Esophagus muscularis mucosa (tissue), 3 donors: ENCODE measurements around the gene PTRH2.

Experiments used
- POLR2A ChIP-seq: fragments of 450-650 bp; IDR thresholded peaks from one replicate; pipeline ENCODE4 v1.6.1; 2017; ENCODE audit warnings: antibody characterized with exemption, moderate library complexity, mild to moderate bottlenecking, low read depth
- TF ChIP-seq, protein P1 (sequence below), 3 experiments: fragments of 200-600 bp in 2 of 3; fragments of 450-650 bp in 1 of 3; sonication (generic) in 2 of 3; IDR thresholded peaks; one replicate each; pipeline ENCODE4 v1.5.1; 2017 to 2019; ENCODE audit warnings: antibody characterized with exemption in 3 of 3, mild to moderate bottlenecking in 2 of 3, moderate library complexity in 1 of 3

DNA sequence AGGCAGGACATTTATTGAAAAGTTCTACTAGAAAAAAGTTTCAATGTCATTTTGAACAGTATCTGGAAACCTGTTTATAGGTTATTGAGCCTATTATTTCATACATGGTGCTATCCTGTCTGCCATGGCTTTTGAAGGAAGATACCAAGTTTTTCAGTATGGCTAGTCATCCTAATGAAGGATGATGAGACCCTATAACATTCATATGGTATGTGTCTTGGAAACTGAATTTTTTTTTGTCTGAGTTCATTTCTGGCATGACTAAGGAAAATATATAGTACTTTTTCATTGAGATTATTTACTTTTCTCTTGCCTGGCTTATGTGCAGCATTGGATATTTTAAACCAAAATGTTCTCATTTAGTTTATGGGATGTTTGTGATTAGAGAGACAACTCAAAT lies 57.3 kb downstream of the PTRH2 start:
- TF ChIP-seq POLR2A: no peak
- TF ChIP-seq, protein P1, sequence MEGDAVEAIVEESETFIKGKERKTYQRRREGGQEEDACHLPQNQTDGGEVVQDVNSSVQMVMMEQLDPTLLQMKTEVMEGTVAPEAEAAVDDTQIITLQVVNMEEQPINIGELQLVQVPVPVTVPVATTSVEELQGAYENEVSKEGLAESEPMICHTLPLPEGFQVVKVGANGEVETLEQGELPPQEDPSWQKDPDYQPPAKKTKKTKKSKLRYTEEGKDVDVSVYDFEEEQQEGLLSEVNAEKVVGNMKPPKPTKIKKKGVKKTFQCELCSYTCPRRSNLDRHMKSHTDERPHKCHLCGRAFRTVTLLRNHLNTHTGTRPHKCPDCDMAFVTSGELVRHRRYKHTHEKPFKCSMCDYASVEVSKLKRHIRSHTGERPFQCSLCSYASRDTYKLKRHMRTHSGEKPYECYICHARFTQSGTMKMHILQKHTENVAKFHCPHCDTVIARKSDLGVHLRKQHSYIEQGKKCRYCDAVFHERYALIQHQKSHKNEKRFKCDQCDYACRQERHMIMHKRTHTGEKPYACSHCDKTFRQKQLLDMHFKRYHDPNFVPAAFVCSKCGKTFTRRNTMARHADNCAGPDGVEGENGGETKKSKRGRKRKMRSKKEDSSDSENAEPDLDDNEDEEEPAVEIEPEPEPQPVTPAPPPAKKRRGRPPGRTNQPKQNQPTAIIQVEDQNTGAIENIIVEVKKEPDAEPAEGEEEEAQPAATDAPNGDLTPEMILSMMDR (IDR thresholded peaks at IDR 0.05): no peak
